ENCODE data around the gene KRTAP19-6.
"Not testable (repeated sequence)": the region's sequence is repeated elsewhere in the genome, so short reads cannot be mapped to it uniquely, and the experiment has no call there.

Gene KRTAP19-6

DNA sequence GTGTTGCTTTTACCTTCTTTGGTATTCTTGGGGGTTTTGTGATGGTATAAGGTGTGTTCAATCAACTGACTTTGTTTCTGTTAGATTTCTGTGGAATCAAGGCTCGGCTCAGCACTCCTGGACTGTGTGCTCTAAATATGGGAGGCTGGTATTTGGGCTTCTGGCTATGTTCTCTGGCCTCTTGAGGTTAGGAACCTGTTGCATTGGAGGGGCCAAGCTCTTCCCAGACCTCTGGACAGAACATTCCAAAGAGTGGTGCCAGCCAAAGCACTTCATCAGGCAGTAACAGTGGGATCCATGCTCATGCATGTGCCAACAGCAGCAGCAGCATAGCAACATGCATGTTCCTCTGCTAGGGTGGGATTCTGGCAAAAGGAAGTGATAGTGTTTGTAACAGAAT lies 11.1 kb upstream of the KRTAP19-6 start:
- no peak overlapping the region for H3K4me2 ChIP-seq (ENCODE audit: low read length)
- no peak overlapping the region for H4K5ac ChIP-seq (ENCODE audit: low read length)
- H3K18ac ChIP-seq (ENCODE audit: low read length) = no peak overlapping the region
- no peak overlapping the region for H3K4ac ChIP-seq (ENCODE audit: low read depth, low read length)
- no peak overlapping the region for H2BK120ac ChIP-seq (ENCODE audit: low read depth, low read length)
- H4K8ac ChIP-seq (ENCODE audit: low read depth, low read length) = no peak overlapping the region
- no peak overlapping the region for H2BK15ac ChIP-seq (replicated peaks; ENCODE audit: low read depth)
- no peaks in the 10 kb centered on the region for H3K27me3 ChIP-seq (ENCODE audit: insufficient read depth, low read length, poor library complexity)
- no peak overlapping the region for H2BK5ac ChIP-seq (ENCODE audit: low read length)
- WGBS (ENCODE audit: extremely low coverage, insufficient coverage, low lambda C conversion rate) = no CpG with 5 or more reads among the region's 1 CpG
- no peaks in the 10 kb centered on the region for H3K4me1 ChIP-seq (ENCODE audit: control insufficient read depth, low read depth, low read length)
- H3K9ac ChIP-seq (ENCODE audit: low read length) = no peak overlapping the region
- no peaks in the 10 kb centered on the region for H3K36me3 ChIP-seq (ENCODE audit: control insufficient read depth, insufficient read depth, low read length)
- H3K4me3 ChIP-seq (ENCODE audit: low read length) = no peak overlapping the region
- no peaks in the 10 kb centered on the region for H3K79me2 ChIP-seq (ENCODE audit: control insufficient read depth, insufficient read depth, low read length)
- DNase-seq = no peak
- no peak overlapping the region for H3K56ac ChIP-seq (ENCODE audit: low read length)
- no peak overlapping the region for H2AK5ac ChIP-seq (ENCODE audit: low read length)
- H3K27ac ChIP-seq (ENCODE audit: low read depth, low read length) = no peak overlapping the region
- no peak overlapping the region for H3K23ac ChIP-seq (ENCODE audit: low read length)
- H3K79me1 ChIP-seq (ENCODE audit: low read length) = no peaks in the 10 kb centered on the region

- H3K56ac ChIP-seq (ENCODE audit: low read length) = no peak overlapping the region
- H3K79me1 ChIP-seq (ENCODE audit: low read length) = no peaks in the 10 kb centered on the region
- no peak overlapping the region for H2BK5ac ChIP-seq (ENCODE audit: low read length)
- no peak overlapping the region for H3K4me2 ChIP-seq (ENCODE audit: low read length)
- no peak overlapping the region for H3K18ac ChIP-seq (ENCODE audit: low read length)
- H3K27ac ChIP-seq (ENCODE audit: low read depth, low read length) = no peak overlapping the region
- H3K4me1 ChIP-seq (ENCODE audit: control insufficient read depth, low read depth, low read length) = no peaks in the 10 kb centered on the region
- H2AK5ac ChIP-seq (ENCODE audit: low read length) = no peak overlapping the region
- no peak overlapping the region for H3K9ac ChIP-seq (ENCODE audit: low read length)
- H4K8ac ChIP-seq (ENCODE audit: low read depth, low read length) = no peak overlapping the region
- H3K4ac ChIP-seq (ENCODE audit: low read depth, low read length) = no peak overlapping the region
- H3K23ac ChIP-seq (ENCODE audit: low read length) = no peak overlapping the region
- DNase-seq = no peak
- H3K4me3 ChIP-seq (ENCODE audit: low read length) = no peak overlapping the region
- no CpG with 5 or more reads among the region's 1 CpG for WGBS (ENCODE audit: extremely low coverage, insufficient coverage, low lambda C conversion rate)
- H2BK15ac ChIP-seq (replicated peaks; ENCODE audit: low read depth) = no peak overlapping the region
- H3K27me3 ChIP-seq (ENCODE audit: insufficient read depth, low read length, poor library complexity) = no peaks in the 10 kb centered on the region
- H2BK120ac ChIP-seq (ENCODE audit: low read depth, low read length) = no peak overlapping the region
- H4K5ac ChIP-seq (ENCODE audit: low read length) = no peak overlapping the region
- no peaks in the 10 kb centered on the region for H3K36me3 ChIP-seq (ENCODE audit: control insufficient read depth, insufficient read depth, low read length)
- H3K79me2 ChIP-seq (ENCODE audit: control insufficient read depth, insufficient read depth, low read length) = no peaks in the 10 kb centered on the region
Measured at GRCh38 chr21:30518876-30519275, 22.8 kb downstream of the KRTAP19-6 start.

- no peaks in the 10 kb centered on the region for H3K79me1 ChIP-seq (ENCODE audit: low read length)
- H3K79me2 ChIP-seq (ENCODE audit: control insufficient read depth, insufficient read depth, low read length) = no peaks in the 10 kb centered on the region
- WGBS (ENCODE audit: extremely low coverage, insufficient coverage, low lambda C conversion rate) = no CpG with 5 or more reads among the region's 1 CpG
- no peaks in the 10 kb centered on the region for H3K27me3 ChIP-seq (ENCODE audit: insufficient read depth, low read length, poor library complexity)
- no peak overlapping the region for H3K18ac ChIP-seq (ENCODE audit: low read length)
- H3K4me3 ChIP-seq (ENCODE audit: low read length) = no peak overlapping the region
- H3K23ac ChIP-seq (ENCODE audit: low read length) = no peak overlapping the region
- H2BK15ac ChIP-seq (replicated peaks; ENCODE audit: low read depth) = no peak overlapping the region
- H3K4ac ChIP-seq (ENCODE audit: low read depth, low read length) = no peak overlapping the region
- H2BK5ac ChIP-seq (ENCODE audit: low read length) = no peak overlapping the region
- H3K4me2 ChIP-seq (ENCODE audit: low read length) = no peak overlapping the region
- H3K36me3 ChIP-seq (ENCODE audit: control insufficient read depth, insufficient read depth, low read length) = no peaks in the 10 kb centered on the region
- H2BK120ac ChIP-seq (ENCODE audit: low read depth, low read length) = no peak overlapping the region
- no peak overlapping the region for H2AK5ac ChIP-seq (ENCODE audit: low read length)
- H3K9ac ChIP-seq (ENCODE audit: low read length) = no peak overlapping the region
- no peak overlapping the region for H3K27ac ChIP-seq (ENCODE audit: low read depth, low read length)
- no peak overlapping the region for H4K8ac ChIP-seq (ENCODE audit: low read depth, low read length)
- no peaks in the 10 kb centered on the region for H3K4me1 ChIP-seq (ENCODE audit: control insufficient read depth, low read depth, low read length)
- DNase-seq = no peak
- H4K5ac ChIP-seq (ENCODE audit: low read length) = no peak overlapping the region
- H3K56ac ChIP-seq (ENCODE audit: low read length) = no peak overlapping the region
Measured at GRCh38 chr21:30515681-30516080, 26.0 kb downstream of the KRTAP19-6 start.

GRCh38 chr21:30505621-30506205 lies 36.0 kb downstream of the KRTAP19-6 start:
- H2AK5ac ChIP-seq (ENCODE audit: low read length); H3K27ac ChIP-seq (ENCODE audit: low read depth, low read length); H3K4ac ChIP-seq (ENCODE audit: low read depth, low read length); H3K56ac ChIP-seq (ENCODE audit: low read length); H3K4me2 ChIP-seq (ENCODE audit: low read length); H3K4me3 ChIP-seq (ENCODE audit: low read length); H4K5ac ChIP-seq (ENCODE audit: low read length); H3K9ac ChIP-seq (ENCODE audit: low read length); H3K79me2 ChIP-seq (ENCODE audit: control insufficient read depth, insufficient read depth, low read length); H3K27me3 ChIP-seq (ENCODE audit: insufficient read depth, low read length, poor library complexity); H3K79me1 ChIP-seq (ENCODE audit: low read length); H2BK15ac ChIP-seq (replicated peaks; ENCODE audit: low read depth); H3K18ac ChIP-seq (ENCODE audit: low read length); H2BK5ac ChIP-seq (ENCODE audit: low read length); H3K23ac ChIP-seq (ENCODE audit: low read length); H3K36me3 ChIP-seq (ENCODE audit: control insufficient read depth, insufficient read depth, low read length); H3K4me1 ChIP-seq (ENCODE audit: control insufficient read depth, low read depth, low read length); H4K8ac ChIP-seq (ENCODE audit: low read depth, low read length); H2BK120ac ChIP-seq (ENCODE audit: low read depth, low read length): not testable (repeated sequence)
- DNase-seq = peak; percentile 38
- WGBS (ENCODE audit: extremely low coverage, insufficient coverage, low lambda C conversion rate) = no CpG with 5 or more reads among the region's 4 CpGs

DNA sequence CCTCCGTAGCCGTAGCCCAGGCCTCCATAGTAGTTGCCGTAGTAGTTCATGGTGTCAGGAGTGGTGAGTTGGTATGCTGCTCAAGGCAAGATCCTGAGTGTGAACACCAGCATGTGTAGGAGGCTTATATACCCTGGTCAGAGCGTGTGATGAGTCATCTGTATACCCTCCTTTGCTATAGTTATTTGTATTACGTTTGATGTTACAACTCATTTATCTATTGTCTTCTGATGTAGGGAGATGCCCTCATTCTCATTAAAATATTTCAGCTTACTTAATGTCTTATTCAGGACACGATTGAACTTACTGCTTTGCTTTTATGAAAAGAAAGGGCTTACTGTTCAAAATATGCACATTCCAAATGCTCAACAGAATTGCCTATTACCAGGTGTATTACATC lies 39.6 kb downstream of the KRTAP19-6 start, which contains the start of gene KRTAP19-5:
TSS of gene KRTAP19-5 (minus strand) at position 101 of the 400 bp plus-strand sequence. CDS start at position 50, 51 bp downstream.
- WGBS (ENCODE audit: extremely low coverage, insufficient coverage, low lambda C conversion rate) = no CpG with 5 or more reads among the region's 6 CpGs
- H2AK5ac ChIP-seq (ENCODE audit: low read length) = no peak within 1 kb of the TSS
- no peak within 1 kb of the TSS for H3K56ac ChIP-seq (ENCODE audit: low read length)
- H3K4ac ChIP-seq (ENCODE audit: low read depth, low read length) = no peak within 1 kb of the TSS
- no peaks in the 10 kb centered on the region for H3K36me3 ChIP-seq (ENCODE audit: control insufficient read depth, insufficient read depth, low read length)
- H3K79me2 ChIP-seq (ENCODE audit: control insufficient read depth, insufficient read depth, low read length) = no peaks in the 10 kb centered on the region
- H4K8ac ChIP-seq (ENCODE audit: low read depth, low read length) = no peak within 1 kb of the TSS
- H2BK5ac ChIP-seq (ENCODE audit: low read length) = no peak within 1 kb of the TSS
- H3K4me3 ChIP-seq (ENCODE audit: low read length) = no peak within 1 kb of the TSS
- no peaks in the 10 kb centered on the region for H3K27me3 ChIP-seq (ENCODE audit: insufficient read depth, low read length, poor library complexity)
- no peak within 1 kb of the TSS for H3K18ac ChIP-seq (ENCODE audit: low read length)
- DNase-seq = no peak
- H3K23ac ChIP-seq (ENCODE audit: low read length) = no peak within 1 kb of the TSS
- no peak within 1 kb of the TSS for H2BK120ac ChIP-seq (ENCODE audit: low read depth, low read length)
- H3K79me1 ChIP-seq (ENCODE audit: low read length) = no peaks in the 10 kb centered on the region
- H4K5ac ChIP-seq (ENCODE audit: low read length) = no peak within 1 kb of the TSS
- no peak within 1 kb of the TSS for H2BK15ac ChIP-seq (replicated peaks; ENCODE audit: low read depth)
- H3K9ac ChIP-seq (ENCODE audit: low read length) = no peak within 1 kb of the TSS
- no peak within 1 kb of the TSS for H3K27ac ChIP-seq (ENCODE audit: low read depth, low read length)
- no peak within 1 kb of the TSS for H3K4me2 ChIP-seq (ENCODE audit: low read length)
- no peaks in the 10 kb centered on the region for H3K4me1 ChIP-seq (ENCODE audit: control insufficient read depth, low read depth, low read length)

GRCh38 chr21:30497065-30497464 lies 44.6 kb downstream of the KRTAP19-6 start, which contains the start of gene KRTAP19-4:
Gene KRTAP19-4 (minus strand): TSS chr21:30497165. CDS start chr21:30497110, 55 bp downstream.
- Histone ChIP-seq H2AK5ac (ENCODE audit: low read length) (no peak within 1 kb of the TSS), H2BK5ac (ENCODE audit: low read length) (no peak within 1 kb of the TSS), H3K9ac (ENCODE audit: low read length) (no peak within 1 kb of the TSS), H3K79me2 (ENCODE audit: control insufficient read depth, insufficient read depth, low read length) (no peaks in the 10 kb centered on the region), H3K27ac (ENCODE audit: low read depth, low read length) (no peak within 1 kb of the TSS), H3K18ac (ENCODE audit: low read length) (no peak within 1 kb of the TSS), H4K5ac (ENCODE audit: low read length) (no peak within 1 kb of the TSS), H2BK15ac (replicated peaks; ENCODE audit: low read depth) (no peak within 1 kb of the TSS), H3K79me1 (ENCODE audit: low read length) (no peaks in the 10 kb centered on the region), H3K4me1 (ENCODE audit: control insufficient read depth, low read depth, low read length) (no peaks in the 10 kb centered on the region), H3K4me3 (ENCODE audit: low read length) (no peak within 1 kb of the TSS), H3K4ac (ENCODE audit: low read depth, low read length) (no peak within 1 kb of the TSS), H3K4me2 (ENCODE audit: low read length) (no peak within 1 kb of the TSS), H4K8ac (ENCODE audit: low read depth, low read length) (no peak within 1 kb of the TSS), H2BK120ac (ENCODE audit: low read depth, low read length) (no peak within 1 kb of the TSS), H3K23ac (ENCODE audit: low read length) (no peak within 1 kb of the TSS), H3K27me3 (ENCODE audit: insufficient read depth, low read length, poor library complexity) (no peaks in the 10 kb centered on the region), H3K56ac (ENCODE audit: low read length) (no peak within 1 kb of the TSS), H3K36me3 (ENCODE audit: control insufficient read depth, insufficient read depth, low read length) (no peaks in the 10 kb centered on the region)
- DNase-seq = no peak
- no CpG with 5 or more reads among the region's 4 CpGs for WGBS (ENCODE audit: extremely low coverage, insufficient coverage, low lambda C conversion rate)
